GM19351 (cell line): ENCODE results near the gene DUSP16.
"Not testable (repeated sequence)": the region's sequence is repeated elsewhere in the genome, so short reads cannot be mapped to it uniquely, and the experiment has no call there.

Experiments used
- ATAC-seq: cut with Tn5 transposase; IDR thresholded peaks from one replicate; pipeline ENCODE4 v1.9.1; 2021; ENCODE audit warnings: mild to moderate bottlenecking, moderate library complexity; ENCODE audit not compliant: unreplicated experiment

Gene DUSP16

GRCh38 chr12:12585115-12585863 is 22.6 kb upstream of the DUSP16 start:
- no peak for ATAC-seq

DNA sequence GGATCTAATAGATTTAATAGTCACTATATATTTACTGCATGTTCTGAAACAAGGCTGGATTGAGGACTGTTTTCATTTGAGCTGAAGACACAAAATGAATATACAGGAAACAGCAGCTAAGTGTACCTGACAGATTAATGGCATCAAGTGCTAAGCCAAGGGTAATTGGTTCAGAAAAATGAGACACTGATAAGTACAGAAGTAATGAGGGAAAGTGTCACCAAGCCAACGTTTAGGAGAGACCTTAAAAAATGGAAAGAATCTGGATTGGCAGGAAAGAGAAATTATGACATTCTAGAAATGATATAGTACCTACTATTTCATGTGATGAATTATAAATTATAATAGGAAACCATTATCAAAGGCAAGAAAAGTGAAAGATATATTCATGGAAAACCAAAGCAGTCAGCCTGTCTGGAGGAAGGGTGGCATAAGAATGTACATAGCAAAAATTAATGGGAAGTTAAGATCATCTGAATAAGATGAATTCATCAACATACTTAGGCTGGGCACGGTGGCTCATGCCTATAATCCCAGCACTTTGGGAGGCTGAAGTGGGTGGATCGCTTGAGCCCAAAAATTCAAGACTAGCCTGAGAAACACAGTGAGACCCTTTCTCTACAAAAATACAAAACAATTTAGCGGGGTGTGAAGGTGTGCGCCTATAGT is 21.0 kb upstream of the DUSP16 start:
- no peak for ATAC-seq

DNA sequence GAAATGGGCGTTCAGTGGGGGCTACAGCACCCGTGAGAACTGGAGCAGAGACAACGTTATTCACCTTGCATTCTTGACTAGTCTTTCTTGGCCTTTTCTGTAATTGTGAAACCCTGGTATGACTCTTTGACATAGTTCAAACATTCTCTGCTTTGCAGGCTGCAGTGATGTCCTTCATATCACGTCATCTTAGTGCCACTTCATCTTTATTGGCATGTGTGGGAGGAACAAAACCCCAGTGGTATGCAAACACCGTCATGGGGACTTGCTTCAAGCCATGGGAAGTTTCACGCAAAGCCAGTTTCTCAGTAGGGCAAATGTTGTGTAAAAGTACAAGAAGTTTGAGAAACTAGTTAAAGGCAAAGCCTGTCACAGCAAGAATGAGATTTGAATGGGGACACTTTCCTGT is 20.2 kb upstream of the DUSP16 start:
- peak; percentile 91 for ATAC-seq

DNA sequence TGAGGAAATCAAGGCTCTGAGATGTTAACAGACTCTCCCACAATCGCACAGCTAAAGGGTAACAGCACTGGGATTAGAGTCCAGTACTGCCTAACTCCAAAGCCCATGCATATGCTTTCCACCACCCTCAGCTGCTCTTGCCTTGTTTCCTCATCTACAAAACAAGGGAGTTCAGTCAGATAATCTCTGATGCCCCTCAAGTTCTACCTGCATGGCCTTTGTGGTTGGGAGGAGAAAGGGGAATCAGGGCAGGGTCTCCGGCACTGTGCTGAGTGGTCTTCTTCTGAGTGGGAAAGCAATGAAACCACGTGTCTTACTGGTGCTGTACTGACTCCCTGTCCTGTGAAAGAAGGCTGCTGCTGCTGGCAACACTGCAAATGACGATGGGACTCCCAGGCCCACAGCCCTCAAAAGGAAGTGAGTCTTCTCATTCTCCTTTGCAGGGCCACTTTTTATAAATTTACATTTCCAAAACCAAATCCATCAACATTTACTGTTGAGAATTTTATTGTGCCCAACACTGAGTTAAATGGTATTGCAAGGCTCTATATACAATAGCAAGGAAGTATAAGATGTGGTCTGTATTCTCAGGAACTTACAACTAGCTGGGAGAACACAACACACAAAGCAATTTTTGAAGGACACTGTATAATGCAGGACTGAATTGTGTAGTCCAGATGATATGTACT is 19.7 kb upstream of the DUSP16 start:
- peak; percentile 28 for ATAC-seq

DNA sequence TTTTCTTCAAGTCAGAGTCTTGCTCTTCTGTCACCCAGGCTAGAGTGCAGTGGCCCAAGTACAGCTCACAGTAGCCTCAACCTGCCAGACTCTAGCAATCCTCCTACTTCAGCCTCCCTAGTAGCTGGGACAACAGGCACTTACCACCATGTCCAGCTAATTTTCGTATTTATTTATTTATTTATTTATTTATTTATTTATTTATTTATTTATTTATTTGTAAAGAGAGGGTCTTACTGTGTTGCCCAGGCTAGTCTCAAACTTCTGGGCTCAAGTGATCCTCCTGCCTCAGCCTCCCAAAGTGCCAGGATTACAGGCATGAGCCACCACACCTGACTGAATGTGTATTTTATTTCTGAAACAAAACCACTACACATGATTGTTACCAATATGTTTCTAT is 18.1 kb upstream of the DUSP16 start:
- not testable (repeated sequence) for ATAC-seq

DNA sequence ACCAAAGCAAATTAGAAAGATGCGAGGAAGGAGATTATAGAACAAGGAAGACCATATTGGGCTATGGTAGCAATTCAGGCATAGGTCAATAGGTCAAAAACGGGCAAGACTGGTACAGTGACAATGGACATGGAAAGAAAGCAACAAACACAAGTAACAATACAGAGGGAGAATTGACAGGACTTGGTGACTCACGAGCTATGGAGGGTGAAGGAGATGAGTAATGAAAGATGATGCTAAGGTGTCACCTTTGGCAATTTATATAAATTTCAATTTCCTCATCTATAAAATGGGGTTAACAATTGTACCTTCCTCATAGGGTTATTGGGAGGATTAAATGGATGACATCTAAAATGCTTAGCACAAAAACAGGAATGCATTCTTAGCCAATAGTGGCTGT is 15.1 kb upstream of the DUSP16 start:
- ATAC-seq: no peak

- ATAC-seq: no peak
These were observed 10.0 kb upstream of the DUSP16 start for GRCh38 chr12:12572659-12573058.

DNA sequence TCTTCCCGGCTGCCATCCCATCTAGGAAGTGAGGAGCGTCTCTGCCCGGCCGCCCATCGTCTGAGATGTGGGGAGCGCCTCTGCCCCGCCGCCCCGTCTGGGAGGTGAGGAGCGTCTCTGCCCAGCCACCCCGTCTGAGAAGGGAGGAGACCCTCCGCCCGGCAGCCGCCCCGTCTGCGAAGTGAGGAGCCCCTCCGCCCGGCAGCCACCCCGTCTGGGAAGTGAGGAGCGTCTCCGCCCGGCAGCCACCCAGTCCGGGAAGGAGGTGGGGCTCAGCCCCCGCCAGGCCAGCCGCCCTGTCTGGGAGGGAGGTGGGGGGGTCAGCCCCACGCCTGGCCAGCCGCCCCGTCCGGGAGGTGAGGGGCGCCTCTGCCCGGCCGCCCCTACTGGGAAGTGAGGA is 3.3 kb upstream of the DUSP16 start:
- ATAC-seq: not testable (repeated sequence)

- ATAC-seq: no peak
These were observed 2.2 kb upstream of the DUSP16 start for GRCh38 chr12:12564911-12565310.

DNA sequence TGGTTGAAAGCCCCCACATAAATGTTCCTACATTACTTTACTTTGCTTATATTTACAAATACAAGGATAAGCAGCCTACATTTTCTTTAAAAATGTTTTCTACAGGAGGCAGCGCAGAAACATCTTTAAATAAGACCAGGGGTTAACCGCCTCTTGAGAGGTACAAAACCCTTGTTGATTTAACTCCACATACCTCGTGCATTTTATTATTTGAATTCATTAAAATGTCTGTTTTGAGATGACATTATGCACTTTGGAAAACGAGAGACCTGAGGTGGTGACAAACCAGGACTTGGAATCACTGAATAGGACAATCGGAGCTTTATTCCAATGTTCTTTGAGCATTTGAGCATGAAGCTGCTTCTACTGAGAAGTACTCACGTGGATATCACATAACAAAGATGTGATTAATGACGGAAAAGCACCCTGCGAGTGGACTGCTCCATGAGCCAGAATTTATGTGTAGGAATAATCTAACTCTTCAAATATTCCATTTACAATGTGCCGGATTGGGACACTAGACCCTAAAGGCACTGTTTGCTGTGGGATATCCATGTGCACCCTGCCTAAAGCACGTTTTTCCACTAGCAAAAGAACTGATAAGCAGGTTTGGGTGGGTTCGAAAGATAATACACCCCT is 746 bp upstream of the DUSP16 start:
- no peak for ATAC-seq

DNA sequence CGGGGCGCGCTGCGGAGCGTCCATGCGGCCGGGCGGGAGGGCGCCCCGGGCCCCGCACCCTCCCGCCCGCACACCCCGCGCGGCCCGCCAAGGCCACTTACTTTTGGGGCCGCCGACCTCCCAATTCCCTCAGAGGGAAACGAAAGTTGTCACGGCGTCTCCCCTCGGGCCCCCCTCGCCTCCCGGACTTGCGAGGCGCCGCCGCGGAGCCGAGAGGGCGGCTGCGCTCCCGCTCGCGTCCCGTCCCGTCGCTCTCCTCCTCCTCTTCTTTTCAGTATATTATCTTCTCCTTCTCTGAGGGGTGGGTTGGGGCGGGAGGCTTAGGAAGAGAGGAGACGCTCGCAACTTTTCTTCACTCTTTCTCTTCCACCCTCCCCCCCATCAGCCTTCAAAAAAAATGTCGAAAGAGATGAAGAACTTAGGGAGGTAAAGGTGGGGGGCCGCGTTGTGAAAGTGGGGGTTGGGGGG is 613 bp downstream of the DUSP16 start:
- ATAC-seq: no peak

DNA sequence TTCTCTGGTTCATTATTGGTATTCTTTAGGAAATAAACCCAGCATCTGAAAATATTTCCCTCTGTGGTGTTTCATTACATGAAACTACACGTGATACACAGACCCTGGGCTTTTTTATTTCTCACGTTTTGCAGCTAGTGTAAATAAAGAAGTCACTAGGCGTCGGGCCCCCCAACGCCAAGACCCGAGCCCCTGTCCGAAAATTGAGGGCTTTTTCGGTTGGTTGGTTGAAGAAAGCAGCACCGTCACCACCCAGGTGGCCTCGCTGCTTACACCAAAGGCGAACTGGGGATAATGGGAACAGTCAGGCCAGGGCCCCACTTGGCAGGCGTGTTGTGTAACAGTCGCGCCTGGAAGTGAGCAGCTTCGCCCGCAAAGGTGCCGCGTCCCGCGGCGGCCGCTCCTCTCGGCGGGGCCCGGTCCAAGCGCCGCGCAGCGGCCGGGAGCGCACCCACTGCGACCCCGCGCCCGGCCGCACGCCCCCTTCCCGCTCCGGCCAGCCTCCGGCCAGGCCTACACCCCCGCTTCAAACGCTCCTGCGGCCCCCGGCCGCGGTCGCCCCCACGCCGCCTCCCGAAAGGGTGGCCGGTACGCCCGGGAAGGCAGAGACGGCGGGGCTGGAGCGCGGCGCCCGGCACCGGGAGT is 1.2 kb downstream of the DUSP16 start:
- ATAC-seq: no peak

DNA sequence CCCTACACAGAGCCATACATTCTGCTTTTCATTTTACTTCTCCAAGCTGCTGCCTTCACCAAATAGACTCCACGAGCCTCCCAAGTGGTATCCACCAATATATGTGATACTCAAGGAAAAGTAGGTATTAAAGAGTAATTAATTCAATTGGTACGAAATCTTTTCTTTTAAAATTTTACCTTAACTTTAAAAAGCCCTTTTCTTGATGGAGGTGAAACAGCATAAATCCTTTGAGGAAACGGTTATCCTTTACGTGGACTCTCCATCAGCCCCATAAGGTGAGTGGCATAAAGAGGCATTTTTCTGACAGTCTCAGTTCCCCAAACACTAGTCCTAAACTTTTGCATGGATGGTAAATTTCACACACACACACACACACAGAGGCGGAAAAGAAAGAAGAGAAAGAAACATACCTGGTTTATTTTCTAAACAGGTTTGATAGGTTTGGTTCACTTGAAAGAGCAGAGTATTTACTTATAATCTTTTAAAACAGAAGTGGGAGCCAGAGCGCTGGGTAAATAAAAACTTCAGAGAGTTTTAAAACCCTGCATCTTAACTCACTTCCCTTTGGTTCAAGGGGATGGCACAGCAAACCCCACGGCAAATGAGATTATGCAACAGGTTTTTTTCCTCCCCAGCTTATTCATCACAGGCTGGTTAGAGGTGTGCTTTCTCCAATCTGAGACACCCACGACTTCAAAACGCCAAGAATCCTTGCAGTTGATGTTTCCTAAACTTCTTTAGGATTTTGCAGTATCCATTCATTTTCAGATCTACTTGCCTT is 1.9 kb downstream of the DUSP16 start:
- no peak for ATAC-seq

DNA sequence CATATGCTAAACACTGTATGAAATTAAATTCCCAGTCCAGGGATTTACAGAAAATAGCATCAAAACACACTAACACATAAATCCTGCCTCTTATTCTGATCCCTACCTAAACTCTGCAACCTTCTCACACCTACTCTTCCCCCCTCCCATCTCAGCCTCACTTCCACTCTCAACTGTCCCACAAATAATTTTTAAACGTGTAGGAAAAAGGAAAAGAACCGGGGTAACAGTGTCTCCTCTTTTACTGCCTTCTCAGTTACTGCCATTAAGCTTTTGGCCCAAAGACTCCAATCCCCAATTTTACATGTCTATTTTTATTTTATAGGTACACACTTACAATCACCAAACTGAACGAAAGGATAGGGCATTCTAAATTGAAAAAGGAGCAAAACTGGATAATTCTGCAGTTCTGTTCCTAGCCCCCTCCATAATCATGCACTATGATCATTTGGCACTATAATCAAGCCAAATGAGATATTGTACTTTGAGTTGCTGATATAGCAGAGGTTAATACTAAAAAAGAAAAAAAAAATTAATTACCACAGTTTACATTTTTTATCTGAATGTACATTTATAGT is 2.9 kb downstream of the DUSP16 start:
- no peak for ATAC-seq

DNA sequence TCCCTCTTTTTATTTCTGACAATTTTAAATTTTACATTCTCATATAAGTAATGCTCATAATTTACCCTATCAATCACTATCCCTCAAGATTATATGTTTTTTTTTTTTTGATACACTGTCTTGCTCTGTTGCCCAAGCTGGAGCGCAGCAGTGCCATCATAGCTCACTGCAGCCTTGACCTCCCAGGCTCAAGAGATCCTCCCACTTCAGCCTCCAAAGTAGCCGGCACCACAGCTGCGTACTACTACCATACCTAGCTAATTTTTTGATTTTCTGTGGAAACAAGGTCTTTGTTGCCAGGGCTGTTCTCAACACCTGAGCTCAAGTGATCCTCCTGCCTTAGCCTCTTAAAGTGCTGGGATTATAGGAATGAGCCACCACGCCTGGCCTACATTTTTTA is 4.4 kb downstream of the DUSP16 start:
- ATAC-seq: no peak

GRCh38 chr12:12557733-12558132 is 4.9 kb downstream of the DUSP16 start:
- no peak for ATAC-seq

DNA sequence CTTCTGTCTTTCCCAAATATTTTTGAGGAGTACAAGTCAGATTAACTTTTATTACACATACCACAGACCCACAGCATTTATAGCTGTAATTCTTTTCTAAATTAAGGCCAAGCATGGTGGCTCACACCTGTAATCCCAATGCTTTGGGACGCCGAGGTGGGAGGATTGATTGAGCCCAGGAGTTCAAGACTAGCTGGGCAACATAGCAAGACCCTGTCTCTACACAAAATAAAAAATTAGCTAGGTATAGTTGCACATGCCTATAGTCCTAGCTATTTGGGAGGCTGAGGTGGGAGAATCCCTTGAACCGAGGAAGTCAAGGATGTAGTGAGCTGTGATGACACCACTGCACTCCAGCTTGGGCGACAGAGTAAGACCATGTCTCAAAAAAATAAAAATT is 7.0 kb downstream of the DUSP16 start:
- no peak for ATAC-seq

DNA sequence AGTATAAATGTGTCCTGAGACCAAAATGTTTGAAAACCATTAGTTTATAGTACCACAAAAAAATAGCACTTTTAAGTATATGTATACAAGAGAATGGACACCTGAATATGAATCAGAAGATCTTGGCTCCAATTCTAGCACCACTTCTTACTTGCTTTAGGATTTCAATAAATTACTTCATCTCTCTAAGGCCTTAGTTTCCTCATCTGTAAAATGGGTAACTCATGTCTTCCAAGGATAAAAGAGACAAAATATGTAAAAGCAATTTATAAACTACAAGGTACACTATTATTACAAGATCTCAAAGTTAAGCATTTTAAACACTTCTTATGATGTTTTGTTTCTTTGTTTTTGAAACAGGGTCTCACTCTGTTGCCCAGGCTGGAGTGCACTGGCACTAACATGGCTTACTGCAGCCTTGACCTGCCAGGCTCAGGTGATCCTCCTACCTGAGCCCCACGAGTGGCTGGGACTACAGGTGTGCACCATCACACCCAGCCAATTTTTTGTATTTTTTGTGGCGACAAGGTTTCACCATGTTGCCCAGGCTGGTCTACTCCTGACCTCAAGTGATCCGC is 9.4 kb downstream of the DUSP16 start:
- no peak for ATAC-seq

- no peak for ATAC-seq
These were observed 11.5 kb downstream of the DUSP16 start for GRCh38 chr12:12551115-12551514.
